Raji (cell line): ENCODE results near the gene GIGYF2.
A peak's percentile ranks its signal among the peaks of the same experiment; 100 is the strongest.

Source experiments
- POLR2A ChIP-seq: IDR thresholded peaks from 2 replicates; pipeline ENCODE4 v1.6.1; 2011; ENCODE audit warnings: low read depth, low read length, control low read depth; ENCODE audit not compliant: insufficient read depth

Gene GIGYF2, protein sequence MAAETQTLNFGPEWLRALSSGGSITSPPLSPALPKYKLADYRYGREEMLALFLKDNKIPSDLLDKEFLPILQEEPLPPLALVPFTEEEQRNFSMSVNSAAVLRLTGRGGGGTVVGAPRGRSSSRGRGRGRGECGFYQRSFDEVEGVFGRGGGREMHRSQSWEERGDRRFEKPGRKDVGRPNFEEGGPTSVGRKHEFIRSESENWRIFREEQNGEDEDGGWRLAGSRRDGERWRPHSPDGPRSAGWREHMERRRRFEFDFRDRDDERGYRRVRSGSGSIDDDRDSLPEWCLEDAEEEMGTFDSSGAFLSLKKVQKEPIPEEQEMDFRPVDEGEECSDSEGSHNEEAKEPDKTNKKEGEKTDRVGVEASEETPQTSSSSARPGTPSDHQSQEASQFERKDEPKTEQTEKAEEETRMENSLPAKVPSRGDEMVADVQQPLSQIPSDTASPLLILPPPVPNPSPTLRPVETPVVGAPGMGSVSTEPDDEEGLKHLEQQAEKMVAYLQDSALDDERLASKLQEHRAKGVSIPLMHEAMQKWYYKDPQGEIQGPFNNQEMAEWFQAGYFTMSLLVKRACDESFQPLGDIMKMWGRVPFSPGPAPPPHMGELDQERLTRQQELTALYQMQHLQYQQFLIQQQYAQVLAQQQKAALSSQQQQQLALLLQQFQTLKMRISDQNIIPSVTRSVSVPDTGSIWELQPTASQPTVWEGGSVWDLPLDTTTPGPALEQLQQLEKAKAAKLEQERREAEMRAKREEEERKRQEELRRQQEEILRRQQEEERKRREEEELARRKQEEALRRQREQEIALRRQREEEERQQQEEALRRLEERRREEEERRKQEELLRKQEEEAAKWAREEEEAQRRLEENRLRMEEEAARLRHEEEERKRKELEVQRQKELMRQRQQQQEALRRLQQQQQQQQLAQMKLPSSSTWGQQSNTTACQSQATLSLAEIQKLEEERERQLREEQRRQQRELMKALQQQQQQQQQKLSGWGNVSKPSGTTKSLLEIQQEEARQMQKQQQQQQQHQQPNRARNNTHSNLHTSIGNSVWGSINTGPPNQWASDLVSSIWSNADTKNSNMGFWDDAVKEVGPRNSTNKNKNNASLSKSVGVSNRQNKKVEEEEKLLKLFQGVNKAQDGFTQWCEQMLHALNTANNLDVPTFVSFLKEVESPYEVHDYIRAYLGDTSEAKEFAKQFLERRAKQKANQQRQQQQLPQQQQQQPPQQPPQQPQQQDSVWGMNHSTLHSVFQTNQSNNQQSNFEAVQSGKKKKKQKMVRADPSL (N-terminal part only)

GRCh38 chr2:232697059-232697806 is at the start of gene GIGYF2:
TSS of gene GIGYF2 (plus strand) at chr2:232697331. CDS start at chr2:232735198, 37,867 bp downstream.
- TF ChIP-seq POLR2A: peak; percentile 88

- TF ChIP-seq POLR2A: no peak
Measured at GRCh38 chr2:232649033-232649432, 48.1 kb upstream of the GIGYF2 start.

- no peak for TF ChIP-seq POLR2A
Measured at GRCh38 chr2:232652505-232652851, 44.7 kb upstream of the GIGYF2 start.

GRCh38 chr2:232653441-232653840 is 43.7 kb upstream of the GIGYF2 start:
- TF ChIP-seq POLR2A: no peak

GRCh38 chr2:232655392-232655791 is 41.7 kb upstream of the GIGYF2 start:
- TF ChIP-seq POLR2A: no peak

DNA sequence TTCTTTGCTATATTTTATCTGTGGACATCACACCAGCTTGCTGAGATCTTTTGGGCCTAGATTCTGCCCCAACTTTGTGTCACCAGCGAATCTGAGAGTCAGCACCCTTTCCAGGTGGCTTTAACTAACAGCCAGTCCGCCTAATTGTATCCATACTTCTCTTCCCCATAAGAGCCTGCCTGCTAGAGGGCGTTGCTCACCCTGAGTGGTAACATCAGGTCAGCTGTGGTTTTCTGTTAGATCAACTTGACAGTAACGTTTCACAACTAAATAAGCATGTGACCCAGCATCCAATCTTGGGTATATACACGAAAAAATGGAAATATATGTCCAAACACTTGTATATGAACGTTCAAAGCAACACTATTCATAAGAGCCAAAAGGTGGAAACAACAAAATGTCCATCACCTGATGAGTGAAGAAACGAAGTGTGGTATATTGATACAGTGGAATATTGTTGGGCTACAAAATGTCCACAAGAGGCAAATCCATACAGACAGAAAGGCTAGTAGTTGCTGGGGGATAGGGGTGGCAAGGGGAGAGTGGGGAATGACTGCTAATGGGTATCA is 38.8 kb upstream of the GIGYF2 start:
- TF ChIP-seq POLR2A: no peak

- no peak for TF ChIP-seq POLR2A
Measured at GRCh38 chr2:232659359-232659758, 37.8 kb upstream of the GIGYF2 start.

- TF ChIP-seq POLR2A: no peak
Measured at GRCh38 chr2:232662486-232663260, 34.5 kb upstream of the GIGYF2 start.

DNA sequence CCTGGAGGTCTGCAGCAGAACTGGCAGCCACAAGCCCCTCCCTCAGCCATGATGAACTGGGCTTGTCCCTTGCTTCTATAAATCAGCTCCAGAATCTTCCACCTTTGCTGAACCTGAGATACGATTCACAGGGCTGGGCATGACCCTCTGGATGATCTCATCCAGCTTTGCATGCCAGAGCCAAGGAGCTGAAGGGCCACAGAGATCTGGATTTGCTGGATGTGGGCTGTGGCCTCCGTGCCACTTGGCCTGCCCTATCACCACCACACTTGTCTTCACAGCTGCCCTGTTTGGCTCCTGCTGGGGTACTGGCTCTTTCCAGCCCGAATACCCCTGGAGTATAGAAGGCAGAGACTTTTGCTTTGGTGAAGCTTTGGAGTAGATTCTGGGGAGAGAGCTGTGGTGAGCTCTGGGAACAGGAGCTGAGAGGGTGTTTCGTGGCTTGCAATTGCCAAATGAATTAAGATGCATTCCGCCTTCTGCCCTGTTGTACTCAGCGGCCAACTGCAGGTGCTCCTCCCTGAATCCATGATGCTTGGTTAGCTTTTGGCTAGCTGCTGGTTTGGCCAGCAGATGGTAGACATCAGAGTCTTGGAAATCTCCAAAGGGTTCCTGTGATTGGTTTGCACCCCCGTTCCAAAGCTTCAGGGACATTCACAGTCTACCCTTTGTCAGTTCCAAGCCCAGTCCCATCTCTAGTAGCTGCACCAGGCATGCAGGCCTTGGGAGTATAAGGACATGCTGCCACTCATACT is 30.9 kb upstream of the GIGYF2 start:
- no peak for TF ChIP-seq POLR2A

- no peak for TF ChIP-seq POLR2A
Measured at GRCh38 chr2:232667989-232668583, 29.0 kb upstream of the GIGYF2 start.

DNA sequence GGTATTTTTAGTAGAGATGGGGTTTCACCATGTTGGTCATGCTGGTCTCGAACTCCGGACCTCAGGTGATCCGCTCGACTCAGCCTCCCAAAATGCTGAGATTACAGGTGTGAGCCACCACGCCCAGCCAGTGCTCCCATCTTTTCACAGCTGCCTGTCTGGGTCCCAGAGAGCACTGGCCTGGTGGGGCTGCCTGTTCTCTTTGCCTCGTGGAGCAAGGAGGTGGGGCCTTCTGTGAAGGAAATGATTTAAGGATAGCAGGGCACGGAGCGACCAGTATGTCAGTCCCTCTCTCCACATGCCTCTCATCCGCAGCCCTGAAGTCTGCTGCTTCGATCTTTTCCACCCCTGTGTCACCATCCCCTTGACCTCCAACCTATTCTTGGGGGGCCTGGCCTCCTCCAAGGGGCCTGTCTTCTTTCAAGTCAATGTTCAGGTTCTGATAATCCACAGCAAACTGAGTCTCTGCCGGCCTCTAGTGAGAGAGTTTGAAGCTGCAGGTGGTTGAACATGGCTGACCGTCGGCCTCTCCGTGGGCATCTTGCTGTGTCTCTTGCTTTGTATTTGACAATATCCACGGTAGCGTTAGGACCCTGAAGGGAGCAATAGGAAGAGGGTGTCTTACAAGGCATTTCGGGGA is 28.2 kb upstream of the GIGYF2 start:
- no peak for TF ChIP-seq POLR2A

GRCh38 chr2:232672588-232672987 is 24.5 kb upstream of the GIGYF2 start:
- TF ChIP-seq POLR2A: no peak
